ENCODE data around the gene CAMTA1. TPM values are rescaled to one million over a fixed set of nuclear protein-coding genes. Genes with fewer than 3 reads are reported as not detected.

The CAMTA1 gene
- total RNA-seq, 1 experiment from 2014 or later = 82.2 TPM

GRCh38 chr1:7432102-7432899 lies 647.0 kb downstream of the CAMTA1 start:
- intact Hi-C loops (cut with micrococcal nuclease; ENCODE audit: unreplicated experiment) = no loop called here
- CTCF ChIA-PET = no interaction called here

GRCh38 chr1:7432900-7433380 lies 647.7 kb downstream of the CAMTA1 start:
- Histone ChIP-seq H3K9me3 (ENCODE audit: control insufficient read depth, insufficient read depth, low read depth, low read length) (no peaks in the 10 kb centered on the region), H3K36me3 (ENCODE audit: control insufficient read depth, insufficient read depth, low read length) (no peaks in the 10 kb centered on the region), H3K4me1 (ENCODE audit: control insufficient read depth, insufficient read depth, low read length) (no peaks in the 10 kb centered on the region), H3K4me3 (ENCODE audit: low read depth in 2 of 2, low read length in 2 of 2) (no peak overlapping the region), H3K27me3 (ENCODE audit: control insufficient read depth, insufficient read depth, low read length) (no peaks in the 10 kb centered on the region), H3K27ac (ENCODE audit: low read length) (no peak overlapping the region)
- intact Hi-C loops (cut with micrococcal nuclease; ENCODE audit: unreplicated experiment) (no loop called here), in situ Hi-C loops (cut with HindIII; ENCODE audit: low pct_unique_long_range_greater_than_20kb, low sequenced_read_pairs) (no loop called here)
- no peak for TF ChIP-seq POLR2AphosphoS5 (IDR thresholded peaks at IDR 0.05; ENCODE audit: low read depth, low read length)
- no peak for TF ChIP-seq REST (IDR thresholded peaks at IDR 0.05; ENCODE audit: insufficient read depth in 1 of 2, low read depth in 2 of 2, low read length in 1 of 2)
- TF ChIP-seq CTCF (IDR thresholded peaks at IDR 0.05) = no peak
- no peak for TF ChIP-seq SIN3A (IDR thresholded peaks at IDR 0.05; ENCODE audit: borderline replicate concordance, insufficient read depth, low read depth, low read length)
- no peak for TF ChIP-seq TCF7L2 (IDR thresholded peaks at IDR 0.05; ENCODE audit: low read depth, low read length)
- POLR2A ChIA-PET = no interaction called here
- CTCF ChIA-PET = no interaction called here
- BruUV-seq (replicated peaks) = no TSS peak
- no peak for DNase-seq (ENCODE audit: low read depth, low spot score)
- no peak for ATAC-seq

More at GRCh38 chr1:7432102-7432899, 647.0 kb downstream of the CAMTA1 start:
- Histone ChIP-seq H3K27ac (ENCODE audit: low read length) (no peak overlapping the region), H3K27me3 (ENCODE audit: control insufficient read depth, insufficient read depth, low read length) (no peaks in the 10 kb centered on the region), H3K9me3 (ENCODE audit: control insufficient read depth, insufficient read depth, low read depth, low read length) (no peaks in the 10 kb centered on the region), H3K4me3 (ENCODE audit: low read depth in 2 of 2, low read length in 2 of 2) (no peak overlapping the region), H3K4me1 (ENCODE audit: control insufficient read depth, insufficient read depth, low read length) (no peaks in the 10 kb centered on the region), H3K36me3 (ENCODE audit: control insufficient read depth, insufficient read depth, low read length) (no peaks in the 10 kb centered on the region)
- no TSS peak for BruUV-seq (replicated peaks)
- DNase-seq (ENCODE audit: low read depth, low spot score) (no peak), ATAC-seq (no peak)
- POLR2A ChIA-PET = no interaction called here
- in situ Hi-C loops (cut with HindIII; ENCODE audit: low pct_unique_long_range_greater_than_20kb, low sequenced_read_pairs) = no loop called here
- TF ChIP-seq TCF7L2 (IDR thresholded peaks at IDR 0.05; ENCODE audit: low read depth, low read length) (no peak), REST (IDR thresholded peaks at IDR 0.05; ENCODE audit: insufficient read depth in 1 of 2, low read depth in 2 of 2, low read length in 1 of 2) (no peak), CTCF (IDR thresholded peaks at IDR 0.05) (no peak), SIN3A (IDR thresholded peaks at IDR 0.05; ENCODE audit: borderline replicate concordance, insufficient read depth, low read depth, low read length) (no peak), POLR2AphosphoS5 (IDR thresholded peaks at IDR 0.05; ENCODE audit: low read depth, low read length) (no peak)
